Stimulated activated CD8-positive, alpha-beta memory T cell treated with anti-CD3 and anti-CD28 coated beads, Interleukin-7, amount 100 ng/mL, for 24 hours (primary cell): Measurements from ENCODE around the gene ACSS1.

Experiments used
- DNase-seq: peaks from one replicate; pipeline ENCODE4 v3.0.0-alpha.2; 2020; ENCODE audit warnings: low read depth

The ACSS1 gene

GRCh38 chr20:24992487-24993205, 65.3 kb downstream of the ACSS1 start, which contains the start of gene APMAP:
APMAP (minus strand) TSS chr20:24992751; CDS start chr20:24992688, 63 bp downstream.
- peak; percentile 95 for DNase-seq

DNA sequence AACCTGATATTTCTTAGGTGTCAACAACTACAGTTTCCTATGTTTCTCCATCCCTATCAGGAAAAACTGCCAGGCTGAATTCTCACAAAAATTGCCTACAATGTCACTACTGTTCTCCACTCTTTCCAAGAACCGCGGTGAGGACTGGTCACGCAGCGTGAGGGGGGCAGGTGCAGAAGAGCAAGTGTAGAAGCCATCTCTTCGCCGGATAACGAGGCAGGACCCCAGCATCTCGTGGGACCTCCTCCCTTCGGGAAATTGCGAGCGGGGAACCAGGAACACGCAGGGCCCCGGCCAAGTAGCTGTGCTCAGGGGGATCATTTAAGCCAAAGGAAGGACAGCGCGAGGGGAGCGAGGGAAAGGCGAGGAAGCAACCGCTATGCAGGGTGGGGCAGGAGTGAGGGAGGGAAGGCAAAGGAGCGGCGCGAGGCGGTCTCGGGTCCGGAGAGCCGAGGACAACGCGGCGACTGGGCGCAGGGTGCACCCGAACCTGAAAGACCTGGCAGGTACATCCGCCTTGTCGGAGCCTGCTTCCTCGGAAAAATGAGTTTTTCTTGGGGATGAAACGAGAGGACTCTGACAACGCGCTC, 65.9 kb downstream of the ACSS1 start:
- no peak for DNase-seq

- DNase-seq = no peak
Measured at GRCh38 chr20:24990810-24991252, 67.1 kb downstream of the ACSS1 start.

- no peak for DNase-seq
Measured at GRCh38 chr20:24989162-24989561, 68.8 kb downstream of the ACSS1 start.

- no peak for DNase-seq
Measured at GRCh38 chr20:24987873-24988835, 69.8 kb downstream of the ACSS1 start.

GRCh38 chr20:24987244-24987643, 70.7 kb downstream of the ACSS1 start:
- no peak for DNase-seq

- DNase-seq = no peak
Measured at GRCh38 chr20:24986436-24987015, 71.4 kb downstream of the ACSS1 start.

DNA sequence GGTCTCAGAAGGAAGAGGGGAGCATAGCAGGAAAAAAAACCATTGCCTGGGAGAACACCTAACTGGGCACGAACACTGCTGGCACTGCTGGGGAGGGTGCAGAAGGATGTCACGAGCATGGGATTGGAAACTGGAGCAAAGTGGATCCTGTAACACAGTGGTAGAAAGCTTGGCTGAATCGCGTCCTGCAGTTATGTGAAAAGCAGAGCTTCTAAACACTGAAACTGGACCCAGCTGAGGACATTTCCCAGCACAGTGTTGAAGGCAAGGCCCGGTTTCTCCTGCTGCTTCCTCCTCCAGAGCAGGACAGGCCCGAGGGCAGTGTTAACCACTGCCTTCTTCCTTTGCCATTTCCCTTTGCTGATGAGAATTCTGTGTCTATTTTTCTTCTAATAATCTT, 72.1 kb downstream of the ACSS1 start:
- DNase-seq = no peak

- no peak for DNase-seq
Measured at GRCh38 chr20:24984961-24985640, 72.8 kb downstream of the ACSS1 start.

DNA sequence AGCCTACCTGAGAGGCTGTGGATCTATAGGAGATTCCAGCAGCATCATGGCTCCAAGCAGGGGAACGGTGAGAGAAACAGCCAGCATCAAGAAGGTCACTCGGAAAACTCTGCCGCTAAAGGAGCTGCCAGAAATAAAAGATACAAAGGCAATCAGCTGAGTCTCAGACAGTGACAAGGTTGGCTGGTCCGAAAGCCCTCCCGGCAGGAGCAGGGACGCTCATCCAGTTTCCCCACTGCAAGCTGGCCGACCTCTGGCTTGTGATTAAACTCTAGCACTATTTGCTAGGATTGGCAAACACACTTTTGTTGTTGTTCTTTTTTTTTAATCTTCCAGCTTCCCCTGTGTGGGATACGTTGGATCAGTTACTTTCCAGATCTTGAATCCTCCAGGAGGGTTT, 74.0 kb downstream of the ACSS1 start:
- no peak for DNase-seq

DNA sequence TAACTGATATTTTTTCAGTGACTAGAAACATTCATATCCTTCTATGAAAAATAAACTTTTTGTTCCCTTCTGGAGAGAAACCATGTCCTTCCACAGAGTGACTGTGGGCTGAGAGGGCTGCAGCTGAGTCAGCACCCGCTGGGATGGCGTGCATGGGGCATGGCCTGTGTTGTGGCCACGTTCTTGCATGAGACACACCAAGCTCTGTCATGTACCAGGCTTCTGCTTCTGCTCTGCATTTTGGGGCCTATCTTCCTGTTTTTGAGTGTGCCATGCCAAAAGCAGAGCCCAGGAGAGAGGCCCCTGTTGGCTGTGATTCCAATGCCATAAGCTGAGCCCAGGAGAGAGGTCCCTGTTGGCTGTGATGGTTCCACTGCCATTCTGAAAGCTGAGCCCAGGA, 76.1 kb downstream of the ACSS1 start:
- no peak for DNase-seq

DNA sequence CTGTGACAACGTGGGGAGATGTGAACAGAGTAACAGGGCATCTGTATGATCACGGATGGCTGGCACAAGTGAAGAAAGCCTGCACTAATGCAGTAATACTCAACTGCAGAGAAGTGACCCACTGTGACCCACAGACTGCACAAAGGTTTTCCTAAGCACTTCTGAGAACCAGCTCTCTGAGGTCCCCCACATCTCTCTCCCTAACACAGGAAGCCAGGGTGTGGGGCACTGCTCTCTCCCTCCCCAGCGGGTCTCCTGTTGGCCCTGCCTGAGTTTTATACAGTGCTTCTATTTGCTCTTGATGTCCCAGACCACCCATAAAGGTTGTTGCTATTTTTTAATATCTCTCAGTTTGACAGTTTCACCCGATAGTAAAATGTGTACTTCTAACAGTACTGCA, 76.7 kb downstream of the ACSS1 start:
- DNase-seq = no peak

GRCh38 chr20:24980291-24981053, 77.5 kb downstream of the ACSS1 start:
- DNase-seq = no peak

DNA sequence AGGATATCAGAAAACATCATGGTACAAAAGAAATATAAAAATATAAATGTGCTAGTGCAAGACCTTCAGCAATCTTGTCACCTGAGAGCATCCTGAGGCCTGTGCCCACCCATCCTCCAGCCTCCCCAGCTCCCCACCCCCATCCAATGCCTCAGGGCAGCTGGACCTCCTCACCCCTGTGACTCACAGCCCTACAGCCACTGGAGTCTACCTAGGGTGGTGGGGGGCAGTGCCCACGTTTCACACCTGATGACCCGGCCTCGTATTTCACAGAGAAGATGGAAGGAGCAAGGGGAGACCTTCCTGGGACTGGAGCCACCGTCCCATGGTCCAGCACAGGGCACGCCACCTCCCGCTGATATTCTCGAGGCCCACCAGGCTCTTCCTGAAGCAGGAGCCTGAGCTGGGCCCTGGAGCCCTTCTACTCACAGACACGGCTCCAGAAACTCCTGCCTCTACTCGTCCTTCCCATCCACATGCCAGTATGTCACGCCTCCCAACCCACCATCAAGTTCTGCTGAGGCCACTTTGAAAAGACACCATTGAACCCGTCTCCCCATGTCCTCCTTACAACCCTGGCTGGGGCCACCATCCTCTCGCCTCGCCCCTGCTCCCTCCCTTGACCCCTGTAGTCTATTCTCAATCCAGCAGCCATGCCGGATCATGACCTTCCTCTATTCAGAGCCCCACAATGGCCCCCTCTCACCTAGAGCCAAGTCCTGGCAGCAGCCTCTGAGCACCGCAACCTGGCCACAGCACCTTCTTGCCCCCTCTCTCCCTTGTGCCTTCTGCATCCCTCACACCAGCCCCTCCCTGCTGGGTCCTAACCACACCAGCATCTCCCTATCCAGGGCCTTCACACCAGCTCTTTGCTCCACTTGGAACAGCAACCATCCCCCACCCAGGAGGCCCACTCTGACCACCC, 78.6 kb downstream of the ACSS1 start:
- DNase-seq = no peak

GRCh38 chr20:24978513-24978912, 79.4 kb downstream of the ACSS1 start:
- no peak for DNase-seq

DNA sequence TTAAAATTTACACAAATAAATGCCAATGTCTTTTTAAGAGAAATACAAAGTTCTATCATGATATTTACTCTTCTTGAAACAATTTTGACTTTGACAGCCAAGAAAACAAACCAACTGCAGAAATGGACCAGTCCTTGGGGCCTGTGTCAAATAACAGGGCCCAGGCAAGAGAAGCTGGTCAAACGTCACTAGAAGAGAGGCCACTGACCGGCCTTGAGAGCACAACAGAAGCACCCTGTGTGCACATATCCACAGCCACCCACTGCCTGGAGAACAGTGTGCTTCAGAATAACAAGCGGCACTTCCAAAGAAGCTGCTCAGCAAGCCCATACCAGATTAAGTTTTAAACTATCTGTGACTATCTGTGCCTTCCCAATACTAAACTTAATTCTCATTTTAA, 80.1 kb downstream of the ACSS1 start:
- no peak for DNase-seq

DNA sequence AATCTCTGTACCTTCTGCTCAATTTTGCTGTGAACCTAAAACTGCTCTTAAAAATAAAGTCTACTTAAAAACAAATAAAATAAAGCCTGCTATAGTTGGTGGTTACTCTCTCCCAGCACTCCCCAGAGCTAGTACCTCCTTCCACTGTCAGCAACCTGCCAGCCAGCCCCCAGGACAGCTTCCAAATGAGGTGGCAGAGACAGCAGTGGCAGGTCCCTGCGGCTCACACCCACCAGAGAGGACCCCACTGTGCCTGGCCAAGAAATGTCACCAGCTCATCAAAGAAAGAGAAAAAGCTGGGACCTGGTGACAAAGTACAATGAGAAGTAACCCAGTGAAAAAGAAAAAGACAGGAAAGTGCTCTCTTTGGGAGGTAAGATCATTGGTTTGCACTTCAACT, 80.6 kb downstream of the ACSS1 start:
- no peak for DNase-seq

- no peak for DNase-seq
Measured at GRCh38 chr20:24972341-24972740, 85.6 kb downstream of the ACSS1 start.

GRCh38 chr20:24971376-24972101, 86.4 kb downstream of the ACSS1 start:
- DNase-seq = no peak
